Kidney (tissue), 14 donors: Measurements from ENCODE around the gene DYNC1LI1. TPM values are rescaled to one million over a fixed set of nuclear protein-coding genes. Genes with fewer than 3 reads are reported as not detected.

Experiments used
- DNase-seq, 5 donors: peaks; one replicate each; pipeline ENCODE4 v3.0.0-alpha.2; 2013 to 2020
- FAIRE-seq: peaks from 2 replicates; lab custom pipeline; 2012; peaks lifted over from hg19 to GRCh38; lab: Jason Lieb, UNC
- H3K27ac ChIP-seq, 2 donors: one replicate each; pipeline ENCODE4 v1.7.0; 2013; ENCODE audit warnings: low read depth in 2 of 2, low read length in 2 of 2, inconsistent platforms in 1 of 2
- H3K27me3 ChIP-seq: one replicate; pipeline ENCODE4 v1.7.1; 2013; ENCODE audit warnings: low read length, inconsistent platforms; ENCODE audit not compliant: control insufficient read depth, insufficient read depth
- H3K36me3 ChIP-seq, 3 donors: one replicate each; pipeline versions ENCODE4 v1.7.0 to v1.7.1; 2013; ENCODE audit warnings: low read length in 3 of 3, control low read depth in 1 of 3, inconsistent platforms in 1 of 3; ENCODE audit not compliant: insufficient read depth in 3 of 3, control insufficient read depth in 2 of 3
- H3K4me1 ChIP-seq, 3 donors: one replicate each; pipeline versions ENCODE4 v1.7.0 to v1.7.1; 2013; ENCODE audit warnings: low read length in 3 of 3, inconsistent platforms in 1 of 3, low read depth in 1 of 3; ENCODE audit not compliant: control insufficient read depth in 2 of 3, insufficient read depth in 2 of 3
- H3K4me3 ChIP-seq, 3 donors: one replicate each; pipeline versions ENCODE4 v1.7.0 to v1.8.1; 2013; ENCODE audit warnings: low read length in 3 of 3, control low read depth in 1 of 3, inconsistent platforms in 1 of 3
- H3K9ac ChIP-seq, 3 donors: one replicate each; pipeline versions ENCODE4 v1.7.0 to v1.7.1; 2013; ENCODE audit warnings: low read length in 3 of 3, control low read depth in 1 of 3, inconsistent platforms in 1 of 3
- H3K9me3 ChIP-seq, 3 donors: one replicate each; pipeline versions ENCODE4 v1.7.0 to v1.7.1; 2013; ENCODE audit warnings: low read length in 3 of 3, control low read depth in 1 of 3, inconsistent platforms in 1 of 3; ENCODE audit not compliant: control insufficient read depth in 2 of 3, insufficient read depth in 1 of 3
- intact Hi-C: fragments of 100-400 bp; cut with DNase I; formaldehyde crosslinking; loops from one replicate; pipeline ENCODE4 v1.11.1; 2022
- polyA plus RNA-seq: library from polyadenylated mRNA; stranded (reverse); fragments of 350-450 nt; fragmentation: Illumina TruSeq; extraction: RNeasy Lipid Tissue Mini Kit (QIAGEN cat#74804); gene quantifications from one replicate; pipeline ENCODE4 v1.2.3, GENCODE V29; 2014; ENCODE audit warnings: low read depth, low replicate concordance; ENCODE audit not compliant: insufficient read depth
- total RNA-seq: library from RNA; stranded (reverse); fragmentation: NEBNext Ultra II Directional; extraction: Animal tissue kit (Norgen Biotek cat#: 25700); gene quantifications from one replicate; pipeline ENCODE4 v1.2.1, GENCODE V29; 2021
- TF ChIP-seq, protein P1 (sequence below): IDR thresholded peaks from 3 replicates; pipeline ENCODE4 v1.5.1; 2012; ENCODE audit warnings: mild to moderate bottlenecking, moderate library complexity, borderline replicate concordance; ENCODE audit not compliant: insufficient read depth; ENCODE audit errors: extremely low read depth
- donor health status: control.
- donor health status: control.
- donor health status: control.
- donor health status: control.
- donor health status: control.
- donor health status: DM: yes; HTN: yes; CAD: no.
- donor health status: Normal renal cell carcinoma (clear cell type).

The DYNC1LI1 gene
- total and polyA plus RNA-seq, 2 donors from 2014 or later, result 24.3 to 28.2 TPM

DNA sequence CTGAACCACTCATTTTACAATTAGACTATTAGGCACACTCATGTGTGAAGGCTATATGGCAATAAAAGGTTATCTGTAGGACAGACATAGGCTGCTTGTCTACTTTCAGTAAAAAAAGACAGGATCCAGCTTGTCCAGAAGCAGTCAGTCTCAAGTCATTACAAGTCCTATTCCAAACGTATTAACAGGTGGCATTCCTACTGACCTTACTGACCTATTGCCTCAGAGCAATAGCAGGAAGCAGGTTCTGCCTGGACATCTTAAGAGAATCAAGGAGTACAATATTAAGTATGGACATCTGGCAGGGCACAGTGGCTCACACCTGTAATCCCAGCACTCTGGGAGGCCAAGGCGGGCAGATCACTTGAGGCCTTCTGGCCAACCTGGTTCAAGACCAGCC is 75.0 kb downstream of the DYNC1LI1 start:
- Histone ChIP-seq H3K36me3 (peaks cover 0 to 2% (median 0%) of the 10 kb centered on the region in 3 donors), H3K4me1 (peaks cover 3 to 5% (median 4%) of the 10 kb centered on the region in 3 donors), H3K27me3 (no peaks in the 10 kb centered on the region), H3K9ac (no peak overlapping the region), H3K4me3 (no peak overlapping the region), H3K27ac (no peak overlapping the region), H3K9me3 (no peaks in the 10 kb centered on the region)
- FAIRE-seq, result no peak
- intact Hi-C loops, result no loop called here
- DNase-seq, result no peak
- TF ChIP-seq, protein P1, sequence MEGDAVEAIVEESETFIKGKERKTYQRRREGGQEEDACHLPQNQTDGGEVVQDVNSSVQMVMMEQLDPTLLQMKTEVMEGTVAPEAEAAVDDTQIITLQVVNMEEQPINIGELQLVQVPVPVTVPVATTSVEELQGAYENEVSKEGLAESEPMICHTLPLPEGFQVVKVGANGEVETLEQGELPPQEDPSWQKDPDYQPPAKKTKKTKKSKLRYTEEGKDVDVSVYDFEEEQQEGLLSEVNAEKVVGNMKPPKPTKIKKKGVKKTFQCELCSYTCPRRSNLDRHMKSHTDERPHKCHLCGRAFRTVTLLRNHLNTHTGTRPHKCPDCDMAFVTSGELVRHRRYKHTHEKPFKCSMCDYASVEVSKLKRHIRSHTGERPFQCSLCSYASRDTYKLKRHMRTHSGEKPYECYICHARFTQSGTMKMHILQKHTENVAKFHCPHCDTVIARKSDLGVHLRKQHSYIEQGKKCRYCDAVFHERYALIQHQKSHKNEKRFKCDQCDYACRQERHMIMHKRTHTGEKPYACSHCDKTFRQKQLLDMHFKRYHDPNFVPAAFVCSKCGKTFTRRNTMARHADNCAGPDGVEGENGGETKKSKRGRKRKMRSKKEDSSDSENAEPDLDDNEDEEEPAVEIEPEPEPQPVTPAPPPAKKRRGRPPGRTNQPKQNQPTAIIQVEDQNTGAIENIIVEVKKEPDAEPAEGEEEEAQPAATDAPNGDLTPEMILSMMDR, result no peak

DNA sequence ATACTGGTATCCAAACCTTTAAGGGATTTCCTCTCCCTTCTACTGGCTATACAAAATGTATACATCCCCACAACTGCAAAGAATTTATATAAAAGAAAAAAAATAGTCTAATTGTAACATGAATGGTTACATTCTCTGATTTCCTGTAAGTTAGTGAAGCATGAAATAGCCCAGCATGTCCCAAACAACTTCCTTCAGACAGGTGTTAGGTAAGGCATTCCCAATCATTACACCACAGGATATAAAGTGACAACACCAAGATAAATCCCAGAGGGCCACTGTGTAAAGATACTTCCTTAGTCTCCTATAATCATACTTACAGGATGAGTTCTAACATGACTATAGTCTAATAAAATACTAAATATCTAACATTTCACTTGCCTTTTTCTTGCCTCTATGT is 75.6 kb downstream of the DYNC1LI1 start:
- intact Hi-C loops, result no loop called here
- H3K27ac ChIP-seq, result no peak overlapping the region
- TF ChIP-seq, protein P1, result no peak
- H3K9ac ChIP-seq, result no peak overlapping the region
- DNase-seq (peak in 1 of 5 donors; percentile 23), FAIRE-seq (no peak)
- peaks cover 0 to 2% (median 0%) of the 10 kb centered on the region in 3 donors for H3K36me3 ChIP-seq
- no peak overlapping the region for H3K4me3 ChIP-seq
- H3K9me3 ChIP-seq, result no peaks in the 10 kb centered on the region
- peaks cover 3 to 5% (median 4%) of the 10 kb centered on the region in 3 donors for H3K4me1 ChIP-seq
- H3K27me3 ChIP-seq, result no peaks in the 10 kb centered on the region

DNA sequence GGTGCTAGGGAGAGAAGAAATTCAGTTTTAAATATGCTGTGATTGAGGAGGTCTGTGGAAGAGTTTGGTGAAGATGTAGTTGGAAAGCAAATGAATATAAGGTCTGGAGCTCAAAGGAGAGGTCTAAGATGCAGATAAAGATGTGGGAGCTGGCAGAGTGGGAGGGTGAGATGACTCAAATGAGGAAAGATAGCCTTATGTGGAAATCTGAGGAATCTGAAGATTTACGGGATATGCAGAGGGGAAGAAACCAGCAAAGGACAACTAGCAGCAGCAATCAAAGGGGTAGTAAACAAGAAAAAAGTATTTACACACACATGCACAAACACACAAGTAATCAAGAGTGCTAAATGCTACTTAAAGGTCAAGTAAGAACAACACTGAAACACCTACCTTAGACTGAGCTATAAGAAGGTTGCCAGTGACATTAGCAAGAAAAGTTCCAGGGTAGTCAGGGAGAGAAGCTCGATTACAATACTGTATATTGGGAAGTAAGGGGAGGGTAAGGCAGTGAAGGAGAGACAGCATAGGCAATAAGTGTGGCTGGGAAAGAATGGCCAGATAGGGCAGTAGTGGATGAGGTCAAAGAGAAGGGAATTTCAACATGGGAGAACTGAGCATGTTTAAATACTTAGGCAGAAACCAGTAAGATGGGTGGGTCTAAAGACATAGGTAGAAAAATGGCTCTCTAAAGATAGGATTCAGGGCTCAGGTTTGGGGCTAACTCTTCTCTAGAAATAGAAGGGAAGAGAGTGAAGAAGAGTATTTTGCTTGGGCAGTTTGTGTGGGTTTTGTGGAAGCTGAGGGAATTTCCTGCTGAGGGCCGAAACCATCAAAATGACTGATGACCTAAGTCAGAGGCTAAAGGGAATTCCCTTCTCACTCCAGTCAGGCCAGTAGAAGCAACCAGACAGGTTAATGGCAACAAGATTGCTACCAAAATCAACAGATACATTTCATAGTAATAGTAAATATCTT is 76.9 kb downstream of the DYNC1LI1 start:
- DNase-seq (peak in 3 of 5 donors; percentile 25 to 62 (median 34)), FAIRE-seq (no peak)
- H3K4me3 ChIP-seq, result no peak overlapping the region
- no peak overlapping the region for H3K27ac ChIP-seq
- H3K36me3 ChIP-seq, result peaks cover 0 to 2% (median 0%) of the 10 kb centered on the region in 3 donors
- peaks cover 3 to 5% (median 4%) of the 10 kb centered on the region in 3 donors for H3K4me1 ChIP-seq
- H3K9ac ChIP-seq, result no peak overlapping the region
- intact Hi-C loops, result no loop called here
- TF ChIP-seq, protein P1, result no peak
- H3K27me3 ChIP-seq, result no peaks in the 10 kb centered on the region
- H3K9me3 ChIP-seq, result no peaks in the 10 kb centered on the region
